Bronchial epithelial cell (primary cell): ENCODE results near the gene COL20A1. TPM values are rescaled to one million over a fixed set of nuclear protein-coding genes. Genes with fewer than 3 reads are reported as not detected.

Experiments
- DNase-seq: peaks from one replicate; pipeline ENCODE4 v3.0.0-alpha.2; 2010; ENCODE audit warnings: low read depth
- FAIRE-seq: peaks from 2 replicates; lab custom pipeline; 2011; peaks lifted over from hg19 to GRCh38; lab: Jason Lieb, UNC
- H3K27me3 ChIP-seq: 2 replicates; pipeline ENCODE4 v1.5.1; 2011; ENCODE audit warnings: low read length; ENCODE audit not compliant: control insufficient read depth, insufficient read depth
- H3K36me3 ChIP-seq: 2 replicates; pipeline ENCODE4 v1.5.1; 2011; ENCODE audit warnings: low read length; ENCODE audit not compliant: control insufficient read depth, insufficient read depth
- H3K4me3 ChIP-seq: 2 replicates; pipeline ENCODE4 v1.5.1; 2011; ENCODE audit warnings: mild to moderate bottlenecking, low read depth, low read length, control low read depth
- CTCF ChIP-seq: IDR thresholded peaks from 2 replicates; pipeline ENCODE4 v1.5.1; 2011; ENCODE audit warnings: mild to moderate bottlenecking, moderate library complexity, low read length, control low read depth, inconsistent platforms; ENCODE audit not compliant: insufficient read depth, severe bottlenecking
- total RNA-seq: library from RNA; depleted of rRNA; stranded (reverse); fragments of >200 nt; gene quantifications from 2 replicates; pipeline ENCODE4 v1.2.1, GENCODE V29; 2014

The COL20A1 gene
- total RNA-seq, 1 donor from 2014 or later, result not detected

- TF ChIP-seq CTCF, result no peak
- Histone ChIP-seq H3K27me3 (peaks cover 8% of the 10 kb centered on the region), H3K36me3 (no peaks in the 10 kb centered on the region), H3K4me3 (no peak overlapping the region)
- FAIRE-seq (no peak), DNase-seq (no peak)
Observed at GRCh38 chr20:63362436-63363009, 69.5 kb downstream of the COL20A1 start.

- no peak for TF ChIP-seq CTCF
- Histone ChIP-seq H3K4me3 (no peak overlapping the region), H3K27me3 (peaks cover 8% of the 10 kb centered on the region), H3K36me3 (no peaks in the 10 kb centered on the region)
- no peak for FAIRE-seq
- DNase-seq, result no peak
Observed at GRCh38 chr20:63363013-63363957, 70.3 kb downstream of the COL20A1 start.

- Histone ChIP-seq H3K27me3 (peaks cover 8% of the 10 kb centered on the region), H3K36me3 (no peaks in the 10 kb centered on the region), H3K4me3 (no peak overlapping the region)
- no peak for DNase-seq
- no peak for TF ChIP-seq CTCF
- no peak for FAIRE-seq
Observed at GRCh38 chr20:63363981-63364561, 71.1 kb downstream of the COL20A1 start.

GRCh38 chr20:63364801-63365585, 72.0 kb downstream of the COL20A1 start:
- FAIRE-seq (no peak), DNase-seq (no peak)
- peaks cover 8% of the 10 kb centered on the region for H3K27me3 ChIP-seq
- no peak overlapping the region for H3K4me3 ChIP-seq
- no peaks in the 10 kb centered on the region for H3K36me3 ChIP-seq
- no peak for TF ChIP-seq CTCF

GRCh38 chr20:63365601-63366389, 72.8 kb downstream of the COL20A1 start:
- Histone ChIP-seq H3K4me3 (no peak overlapping the region), H3K36me3 (no peaks in the 10 kb centered on the region), H3K27me3 (peaks cover 8% of the 10 kb centered on the region)
- DNase-seq (no peak), FAIRE-seq (no peak)
- no peak for TF ChIP-seq CTCF
